H1 (cell line): ENCODE results near the gene SFRP5. TPM values are rescaled to one million over a fixed set of nuclear protein-coding genes. Genes with fewer than 3 reads are reported as not detected.

Experiments
- BRCA1 ChIP-seq: IDR thresholded peaks from 2 replicates; pipeline ENCODE4 v1.6.1; 2012; ENCODE audit warnings: low read depth, low read length, improper control_type of control experiment
- EZH2 ChIP-seq: fragments of 200-600 bp; sonication (generic); IDR thresholded peaks from 2 replicates; pipeline ENCODE4 v1.7.1; 2012; ENCODE audit warnings: low read depth, mild to moderate bottlenecking, moderate library complexity, low read length, inconsistent platforms; ENCODE audit not compliant: severe bottlenecking
- GTF2F1 ChIP-seq: IDR thresholded peaks from 2 replicates; pipeline ENCODE4 v1.6.1; 2012; ENCODE audit warnings: low read depth, low read length, improper control_type of control experiment, borderline replicate concordance
- POU5F1 ChIP-seq: IDR thresholded peaks from 2 replicates; pipeline ENCODE4 v1.6.1; 2011; ENCODE audit warnings: low read depth, mild to moderate bottlenecking, low read length, moderate library complexity
- SIRT6 ChIP-seq: IDR thresholded peaks from one replicate; pipeline ENCODE4 v1.7.1; 2012; ENCODE audit warnings: low read length, inconsistent platforms
- SP4 ChIP-seq: IDR thresholded peaks from 2 replicates; pipeline ENCODE4 v1.6.1; 2012; ENCODE audit warnings: low read length, inconsistent platforms
- TAF7 ChIP-seq: optimal IDR thresholded peaks from 2 replicates; pipeline ENCODE3; 2011; ENCODE audit warnings: low read depth, mild to moderate bottlenecking, inconsistent platforms, low read length, moderate library complexity, borderline replicate concordance
- TBP ChIP-seq: IDR thresholded peaks from 2 replicates; pipeline ENCODE4 v1.6.1; 2011; ENCODE audit warnings: low read depth, low read length, improper control_type of control experiment
- polyA plus RNA-seq, 7 experiments: library from polyadenylated mRNA; depleted of rRNA in 3 of 7; stranded (reverse) in 5 of 7; unstranded in 2 of 7; fragments of >200 nt in 5 of 7; fragments of 200-250 nt in 2 of 7; gene quantifications; 1 replicate in 5 of 7; 2 replicates in 1 of 7; 4 replicates in 1 of 7; pipeline versions ENCODE4 v1.2.1 to v1.2.3, GENCODE V29; 2011 to 2013; ENCODE audit warnings: missing spikeins in 2 of 7, mixed read lengths in 2 of 7
- total RNA-seq: library from RNA; stranded (reverse); fragmentation: NEBNext Ultra II Directional; extraction: Animal tissue kit (Norgen Biotek cat#: 25700); gene quantifications from 2 replicates; pipeline ENCODE4 v1.2.1, GENCODE V29; 2021
- TF ChIP-seq, protein P1 (sequence below): fragments of 300-600 bp; sonication (generic); IDR thresholded peaks from 2 replicates; pipeline ENCODE4 v1.7.1; 2012; ENCODE audit warnings: low read length, moderate library complexity, mild to moderate bottlenecking, inconsistent platforms; ENCODE audit not compliant: insufficient replicate concordance
- TF ChIP-seq, protein P2 (sequence below): IDR thresholded peaks from 2 replicates; pipeline ENCODE4 v1.6.1; 2012; ENCODE audit warnings: inconsistent platforms

Gene SFRP5
- total and polyA plus RNA-seq, 2 of the 8 experiments (the other 6 are each of a cell fraction or from before 2014, with no cell fraction given), result 3.9 to 5.9 TPM

DNA sequence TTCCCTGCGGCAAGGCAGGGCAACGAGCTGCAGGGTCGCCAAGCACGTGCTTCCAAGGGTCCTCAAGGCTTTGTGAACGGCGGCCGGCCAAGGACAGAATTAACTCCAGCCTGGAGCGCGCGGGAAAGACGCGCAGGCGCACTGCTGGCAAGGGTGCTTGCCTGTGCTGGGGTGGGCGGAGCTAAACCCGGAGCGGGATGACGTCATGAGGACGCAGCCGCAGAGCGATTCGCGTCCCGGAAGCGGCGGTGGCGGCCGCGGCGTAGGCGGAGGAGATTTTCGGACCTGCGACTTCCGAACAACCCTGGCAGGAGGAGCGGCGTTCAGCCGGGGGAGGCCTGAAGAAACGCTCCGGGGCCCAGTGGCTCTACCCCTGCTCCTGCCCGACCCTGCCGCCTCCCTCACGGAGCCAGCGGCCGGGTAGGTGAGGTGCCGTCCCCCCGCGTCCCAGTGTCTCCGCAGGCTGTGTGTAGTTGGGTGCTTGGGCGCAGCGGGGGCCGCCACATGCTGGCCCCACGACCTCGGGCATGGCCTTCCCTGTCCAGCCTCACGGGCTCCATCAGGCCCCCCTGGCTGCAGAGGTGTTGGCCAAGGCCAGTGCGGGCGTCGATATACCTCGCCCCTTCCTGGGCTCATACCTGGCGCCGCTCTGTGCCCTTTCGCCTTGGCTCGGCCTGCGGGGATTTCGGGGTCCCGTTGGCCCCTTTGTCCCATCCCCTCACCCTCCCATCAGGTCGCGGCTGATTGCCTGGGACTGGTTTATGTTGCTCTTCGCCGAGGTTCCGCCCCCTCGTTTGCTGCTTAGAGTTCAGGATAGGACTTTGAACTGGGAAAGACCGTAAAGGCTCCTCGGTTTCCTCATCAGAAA is 34.7 kb downstream of the SFRP5 start, which contains the start of gene ZFYVE27 (continued):
- TF ChIP-seq TBP (no peak; the same call in 1 of the 2 replicates), POU5F1 (no peak), SP4 (no peak), BRCA1 (no peak), SIRT6 (no peak), TAF7 (peak; percentile 82), EZH2 (no peak), GTF2F1 (peak; percentile 84; the same call in 1 of the 2 replicates)
- TF ChIP-seq, protein P1, sequence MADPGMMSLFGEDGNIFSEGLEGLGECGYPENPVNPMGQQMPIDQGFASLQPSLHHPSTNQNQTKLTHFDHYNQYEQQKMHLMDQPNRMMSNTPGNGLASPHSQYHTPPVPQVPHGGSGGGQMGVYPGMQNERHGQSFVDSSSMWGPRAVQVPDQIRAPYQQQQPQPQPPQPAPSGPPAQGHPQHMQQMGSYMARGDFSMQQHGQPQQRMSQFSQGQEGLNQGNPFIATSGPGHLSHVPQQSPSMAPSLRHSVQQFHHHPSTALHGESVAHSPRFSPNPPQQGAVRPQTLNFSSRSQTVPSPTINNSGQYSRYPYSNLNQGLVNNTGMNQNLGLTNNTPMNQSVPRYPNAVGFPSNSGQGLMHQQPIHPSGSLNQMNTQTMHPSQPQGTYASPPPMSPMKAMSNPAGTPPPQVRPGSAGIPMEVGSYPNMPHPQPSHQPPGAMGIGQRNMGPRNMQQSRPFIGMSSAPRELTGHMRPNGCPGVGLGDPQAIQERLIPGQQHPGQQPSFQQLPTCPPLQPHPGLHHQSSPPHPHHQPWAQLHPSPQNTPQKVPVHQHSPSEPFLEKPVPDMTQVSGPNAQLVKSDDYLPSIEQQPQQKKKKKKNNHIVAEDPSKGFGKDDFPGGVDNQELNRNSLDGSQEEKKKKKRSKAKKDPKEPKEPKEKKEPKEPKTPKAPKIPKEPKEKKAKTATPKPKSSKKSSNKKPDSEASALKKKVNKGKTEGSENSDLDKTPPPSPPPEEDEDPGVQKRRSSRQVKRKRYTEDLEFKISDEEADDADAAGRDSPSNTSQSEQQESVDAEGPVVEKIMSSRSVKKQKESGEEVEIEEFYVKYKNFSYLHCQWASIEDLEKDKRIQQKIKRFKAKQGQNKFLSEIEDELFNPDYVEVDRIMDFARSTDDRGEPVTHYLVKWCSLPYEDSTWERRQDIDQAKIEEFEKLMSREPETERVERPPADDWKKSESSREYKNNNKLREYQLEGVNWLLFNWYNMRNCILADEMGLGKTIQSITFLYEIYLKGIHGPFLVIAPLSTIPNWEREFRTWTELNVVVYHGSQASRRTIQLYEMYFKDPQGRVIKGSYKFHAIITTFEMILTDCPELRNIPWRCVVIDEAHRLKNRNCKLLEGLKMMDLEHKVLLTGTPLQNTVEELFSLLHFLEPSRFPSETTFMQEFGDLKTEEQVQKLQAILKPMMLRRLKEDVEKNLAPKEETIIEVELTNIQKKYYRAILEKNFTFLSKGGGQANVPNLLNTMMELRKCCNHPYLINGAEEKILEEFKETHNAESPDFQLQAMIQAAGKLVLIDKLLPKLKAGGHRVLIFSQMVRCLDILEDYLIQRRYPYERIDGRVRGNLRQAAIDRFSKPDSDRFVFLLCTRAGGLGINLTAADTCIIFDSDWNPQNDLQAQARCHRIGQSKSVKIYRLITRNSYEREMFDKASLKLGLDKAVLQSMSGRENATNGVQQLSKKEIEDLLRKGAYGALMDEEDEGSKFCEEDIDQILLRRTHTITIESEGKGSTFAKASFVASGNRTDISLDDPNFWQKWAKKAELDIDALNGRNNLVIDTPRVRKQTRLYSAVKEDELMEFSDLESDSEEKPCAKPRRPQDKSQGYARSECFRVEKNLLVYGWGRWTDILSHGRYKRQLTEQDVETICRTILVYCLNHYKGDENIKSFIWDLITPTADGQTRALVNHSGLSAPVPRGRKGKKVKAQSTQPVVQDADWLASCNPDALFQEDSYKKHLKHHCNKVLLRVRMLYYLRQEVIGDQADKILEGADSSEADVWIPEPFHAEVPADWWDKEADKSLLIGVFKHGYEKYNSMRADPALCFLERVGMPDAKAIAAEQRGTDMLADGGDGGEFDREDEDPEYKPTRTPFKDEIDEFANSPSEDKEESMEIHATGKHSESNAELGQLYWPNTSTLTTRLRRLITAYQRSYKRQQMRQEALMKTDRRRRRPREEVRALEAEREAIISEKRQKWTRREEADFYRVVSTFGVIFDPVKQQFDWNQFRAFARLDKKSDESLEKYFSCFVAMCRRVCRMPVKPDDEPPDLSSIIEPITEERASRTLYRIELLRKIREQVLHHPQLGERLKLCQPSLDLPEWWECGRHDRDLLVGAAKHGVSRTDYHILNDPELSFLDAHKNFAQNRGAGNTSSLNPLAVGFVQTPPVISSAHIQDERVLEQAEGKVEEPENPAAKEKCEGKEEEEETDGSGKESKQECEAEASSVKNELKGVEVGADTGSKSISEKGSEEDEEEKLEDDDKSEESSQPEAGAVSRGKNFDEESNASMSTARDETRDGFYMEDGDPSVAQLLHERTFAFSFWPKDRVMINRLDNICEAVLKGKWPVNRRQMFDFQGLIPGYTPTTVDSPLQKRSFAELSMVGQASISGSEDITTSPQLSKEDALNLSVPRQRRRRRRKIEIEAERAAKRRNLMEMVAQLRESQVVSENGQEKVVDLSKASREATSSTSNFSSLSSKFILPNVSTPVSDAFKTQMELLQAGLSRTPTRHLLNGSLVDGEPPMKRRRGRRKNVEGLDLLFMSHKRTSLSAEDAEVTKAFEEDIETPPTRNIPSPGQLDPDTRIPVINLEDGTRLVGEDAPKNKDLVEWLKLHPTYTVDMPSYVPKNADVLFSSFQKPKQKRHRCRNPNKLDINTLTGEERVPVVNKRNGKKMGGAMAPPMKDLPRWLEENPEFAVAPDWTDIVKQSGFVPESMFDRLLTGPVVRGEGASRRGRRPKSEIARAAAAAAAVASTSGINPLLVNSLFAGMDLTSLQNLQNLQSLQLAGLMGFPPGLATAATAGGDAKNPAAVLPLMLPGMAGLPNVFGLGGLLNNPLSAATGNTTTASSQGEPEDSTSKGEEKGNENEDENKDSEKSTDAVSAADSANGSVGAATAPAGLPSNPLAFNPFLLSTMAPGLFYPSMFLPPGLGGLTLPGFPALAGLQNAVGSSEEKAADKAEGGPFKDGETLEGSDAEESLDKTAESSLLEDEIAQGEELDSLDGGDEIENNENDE, result no peak
- TF ChIP-seq, protein P2, sequence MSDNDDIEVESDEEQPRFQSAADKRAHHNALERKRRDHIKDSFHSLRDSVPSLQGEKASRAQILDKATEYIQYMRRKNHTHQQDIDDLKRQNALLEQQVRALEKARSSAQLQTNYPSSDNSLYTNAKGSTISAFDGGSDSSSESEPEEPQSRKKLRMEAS, result peak; percentile 100
